ENCODE data around the gene OR5AK2.

DNA sequence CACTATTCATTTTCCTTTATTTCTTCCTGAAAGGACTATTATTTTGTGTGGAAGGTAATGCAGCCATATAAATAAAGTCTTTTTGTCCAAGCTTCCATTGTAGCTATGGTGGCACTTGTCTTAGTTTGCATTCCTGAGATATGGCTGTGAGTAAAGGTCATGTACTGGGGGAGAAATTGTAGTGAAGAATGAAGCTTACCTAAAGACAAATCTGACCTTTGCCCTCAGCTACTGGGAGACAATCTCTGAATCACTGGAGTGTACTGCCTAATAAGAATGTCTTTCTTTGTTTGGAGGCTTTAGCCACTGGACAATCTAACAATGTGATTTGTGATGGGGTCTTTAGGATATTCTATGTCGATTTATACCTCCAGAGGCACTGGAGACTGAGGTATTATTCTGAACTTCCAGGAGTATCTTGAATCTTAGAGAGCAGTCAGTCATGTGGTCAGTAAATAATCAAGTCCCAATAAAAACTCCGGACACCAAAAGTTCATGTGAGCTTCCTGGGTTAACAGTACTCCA is 39.7 kb upstream of the OR5AK2 start:
- TF ChIP-seq, protein P1, sequence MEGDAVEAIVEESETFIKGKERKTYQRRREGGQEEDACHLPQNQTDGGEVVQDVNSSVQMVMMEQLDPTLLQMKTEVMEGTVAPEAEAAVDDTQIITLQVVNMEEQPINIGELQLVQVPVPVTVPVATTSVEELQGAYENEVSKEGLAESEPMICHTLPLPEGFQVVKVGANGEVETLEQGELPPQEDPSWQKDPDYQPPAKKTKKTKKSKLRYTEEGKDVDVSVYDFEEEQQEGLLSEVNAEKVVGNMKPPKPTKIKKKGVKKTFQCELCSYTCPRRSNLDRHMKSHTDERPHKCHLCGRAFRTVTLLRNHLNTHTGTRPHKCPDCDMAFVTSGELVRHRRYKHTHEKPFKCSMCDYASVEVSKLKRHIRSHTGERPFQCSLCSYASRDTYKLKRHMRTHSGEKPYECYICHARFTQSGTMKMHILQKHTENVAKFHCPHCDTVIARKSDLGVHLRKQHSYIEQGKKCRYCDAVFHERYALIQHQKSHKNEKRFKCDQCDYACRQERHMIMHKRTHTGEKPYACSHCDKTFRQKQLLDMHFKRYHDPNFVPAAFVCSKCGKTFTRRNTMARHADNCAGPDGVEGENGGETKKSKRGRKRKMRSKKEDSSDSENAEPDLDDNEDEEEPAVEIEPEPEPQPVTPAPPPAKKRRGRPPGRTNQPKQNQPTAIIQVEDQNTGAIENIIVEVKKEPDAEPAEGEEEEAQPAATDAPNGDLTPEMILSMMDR (IDR thresholded peaks at IDR 0.05), result no peak
- no peak for TF ChIP-seq POLR2A (IDR thresholded peaks at IDR 0.05)
